ENCODE data around the gene CREB3L4. TPM values are rescaled to one million over a fixed set of nuclear protein-coding genes. Genes with fewer than 3 reads are reported as not detected.
A peak's percentile ranks its signal among the peaks of the same experiment; 100 is the strongest.

Gene CREB3L4
- total RNA-seq, 1 experiment from 2014 or later: 12.3 TPM

- H3K36me3 ChIP-seq (ENCODE audit: control insufficient read depth, insufficient read depth, low read length): 0 out of 2 replicates have a peak, but pooled peaks cover 6% of the 10 kb centered on the region
- no peak overlapping the region for H3K4me3 ChIP-seq (ENCODE audit: low read depth in 2 of 2, low read length in 2 of 2)
- in situ Hi-C loops (cut with HindIII; ENCODE audit: low pct_unique_long_range_greater_than_20kb, low sequenced_read_pairs): no loop called here
- TF ChIP-seq POLR2AphosphoS5 (IDR thresholded peaks at IDR 0.05; ENCODE audit: low read depth, low read length) (no peak), SIN3A (IDR thresholded peaks at IDR 0.05; ENCODE audit: borderline replicate concordance, insufficient read depth, low read depth, low read length) (no peak), CTCF (IDR thresholded peaks at IDR 0.05) (no peak), REST (IDR thresholded peaks at IDR 0.05; ENCODE audit: insufficient read depth in 1 of 2, low read depth in 2 of 2, low read length in 1 of 2) (no peak), TCF7L2 (IDR thresholded peaks at IDR 0.05; ENCODE audit: low read depth, low read length) (no peak)
- H3K27me3 ChIP-seq (ENCODE audit: control insufficient read depth, insufficient read depth, low read length): no peaks in the 10 kb centered on the region
- POLR2A ChIA-PET: interaction anchor here (0.6 kb wide), 1 partner anchor 55 kb away, joined by 5 read pairs; no protein-coding TSS in a partner anchor
- no peak overlapping the region for H3K27ac ChIP-seq (ENCODE audit: low read length)
- no TSS peak for BruUV-seq (replicated peaks)
- intact Hi-C loops (cut with micrococcal nuclease; ENCODE audit: unreplicated experiment): no loop called here
- DNase-seq (ENCODE audit: low read depth, low spot score) (no peak), ATAC-seq (0 out of 2 replicates have a peak, but pooled peaks have one; percentile 5)
- no peaks in the 10 kb centered on the region for H3K4me1 ChIP-seq (ENCODE audit: control insufficient read depth, insufficient read depth, low read length)
- CTCF ChIA-PET: interaction anchor here (0.6 kb wide), 1 partner anchor 42 kb away, joined by 3 read pairs; no protein-coding TSS in a partner anchor
- H3K9me3 ChIP-seq (ENCODE audit: control insufficient read depth, insufficient read depth, low read depth, low read length): no peaks in the 10 kb centered on the region
These were observed 35.3 kb upstream of the CREB3L4 start for GRCh38 chr1:153932156-153933131.

- BruUV-seq (replicated peaks): no TSS peak
- TF ChIP-seq TCF7L2 (IDR thresholded peaks at IDR 0.05; ENCODE audit: low read depth, low read length) (no peak), CTCF (IDR thresholded peaks at IDR 0.05) (no peak), POLR2AphosphoS5 (IDR thresholded peaks at IDR 0.05; ENCODE audit: low read depth, low read length) (no peak), SIN3A (IDR thresholded peaks at IDR 0.05; ENCODE audit: borderline replicate concordance, insufficient read depth, low read depth, low read length) (no peak), REST (IDR thresholded peaks at IDR 0.05; ENCODE audit: insufficient read depth in 1 of 2, low read depth in 2 of 2, low read length in 1 of 2) (no peak)
- no peak overlapping the region for H3K27ac ChIP-seq (ENCODE audit: low read length)
- DNase-seq (ENCODE audit: low read depth, low spot score): no peak
- H3K27me3 ChIP-seq (ENCODE audit: control insufficient read depth, insufficient read depth, low read length): no peaks in the 10 kb centered on the region
- 0 out of 2 replicates have a peak, but pooled peaks cover 6% of the 10 kb centered on the region for H3K36me3 ChIP-seq (ENCODE audit: control insufficient read depth, insufficient read depth, low read length)
- intact Hi-C loops (cut with micrococcal nuclease; ENCODE audit: unreplicated experiment) (no loop called here), in situ Hi-C loops (cut with HindIII; ENCODE audit: low pct_unique_long_range_greater_than_20kb, low sequenced_read_pairs) (no loop called here)
- H3K4me1 ChIP-seq (ENCODE audit: control insufficient read depth, insufficient read depth, low read length): no peaks in the 10 kb centered on the region
- no peak for ATAC-seq
- ChIA-PET CTCF (no interaction called here), POLR2A (interaction anchor here (0.6 kb wide), 1 partner anchor 54 kb away, joined by 5 read pairs; no protein-coding TSS in a partner anchor)
- H3K4me3 ChIP-seq (ENCODE audit: low read depth in 2 of 2, low read length in 2 of 2): no peak overlapping the region
- H3K9me3 ChIP-seq (ENCODE audit: control insufficient read depth, insufficient read depth, low read depth, low read length): no peaks in the 10 kb centered on the region
These were observed 34.3 kb upstream of the CREB3L4 start for GRCh38 chr1:153933430-153933829.

All from Panc1 (cell line).